LHCN-M2 (cell line): ENCODE data around the gene SCGB1D2. TPM values are rescaled to one million over a fixed set of nuclear protein-coding genes. Genes with fewer than 3 reads are reported as not detected.
"Not testable (repeated sequence)": the region's sequence is repeated elsewhere in the genome, so short reads cannot be mapped to it uniquely, and the experiment has no call there.

Experiments
- DNase-seq: peaks from one replicate; pipeline ENCODE4 v3.0.0-alpha.2; 2012; ENCODE audit warnings: low read depth
- polyA plus RNA-seq: library from polyadenylated mRNA; unstranded; fragments of >200 nt; gene quantifications from one replicate; pipeline ENCODE4 v1.2.1, GENCODE V29; 2012; ENCODE audit warnings: missing spikeins
- total RNA-seq: library from RNA; depleted of rRNA; stranded (reverse); fragments of >200 nt; gene quantifications from 2 replicates; pipeline ENCODE4 v1.2.3, GENCODE V29; 2014; rRNA removed

The SCGB1D2 gene
- total RNA-seq = not detected in 2 replicates
- not detected for polyA plus RNA-seq

- DNase-seq = no peak
Observed at GRCh38 chr11:62242021-62242420, at the start of gene SCGB1D2. SCGB1D2 (plus strand) TSS chr11:62242239; CDS start chr11:62242308, 69 bp downstream.

GRCh38 chr11:62193952-62194351 is 48.1 kb upstream of the SCGB1D2 start:
- DNase-seq = no peak

- not testable (repeated sequence) for DNase-seq
Observed at GRCh38 chr11:62195010-62195409, 47.0 kb upstream of the SCGB1D2 start.

- DNase-seq = no peak
Observed at GRCh38 chr11:62195945-62196344, 46.1 kb upstream of the SCGB1D2 start.

GRCh38 chr11:62197400-62197799 is 44.6 kb upstream of the SCGB1D2 start:
- DNase-seq = not testable (repeated sequence)

- no peak for DNase-seq
Observed at GRCh38 chr11:62201376-62201775, 40.7 kb upstream of the SCGB1D2 start.

- no peak for DNase-seq
Observed at GRCh38 chr11:62202910-62203309, 39.1 kb upstream of the SCGB1D2 start.

- DNase-seq = no peak
Observed at GRCh38 chr11:62204430-62204829, 37.6 kb upstream of the SCGB1D2 start.

GRCh38 chr11:62205441-62205840 is 36.6 kb upstream of the SCGB1D2 start:
- DNase-seq = no peak

GRCh38 chr11:62206276-62207066 is 35.6 kb upstream of the SCGB1D2 start:
- not testable (repeated sequence) for DNase-seq

GRCh38 chr11:62208785-62209144 is 33.3 kb upstream of the SCGB1D2 start:
- DNase-seq = no peak

GRCh38 chr11:62217191-62217748 is 24.8 kb upstream of the SCGB1D2 start:
- peak; percentile 16 for DNase-seq

GRCh38 chr11:62221498-62221897 is 20.5 kb upstream of the SCGB1D2 start:
- DNase-seq = no peak

GRCh38 chr11:62223095-62223494 is 18.9 kb upstream of the SCGB1D2 start:
- peak; percentile 16 for DNase-seq

- no peak for DNase-seq
Observed at GRCh38 chr11:62233730-62234129, 8.3 kb upstream of the SCGB1D2 start.

- no peak for DNase-seq
Observed at GRCh38 chr11:62236187-62236586, 5.9 kb upstream of the SCGB1D2 start.

GRCh38 chr11:62237499-62237898 is 4.5 kb upstream of the SCGB1D2 start:
- no peak for DNase-seq

GRCh38 chr11:62238151-62238550 is 3.9 kb upstream of the SCGB1D2 start:
- DNase-seq = no peak

- no peak for DNase-seq
Observed at GRCh38 chr11:62241095-62241494, 944 bp upstream of the SCGB1D2 start.

- peak; percentile 18 for DNase-seq
Observed at GRCh38 chr11:62245271-62245753, 3.3 kb downstream of the SCGB1D2 start.

GRCh38 chr11:62251698-62252097 is 9.7 kb downstream of the SCGB1D2 start:
- no peak for DNase-seq

- no peak for DNase-seq
Observed at GRCh38 chr11:62253999-62254542, 12.0 kb downstream of the SCGB1D2 start.

- no peak for DNase-seq
Observed at GRCh38 chr11:62256281-62256680, 14.2 kb downstream of the SCGB1D2 start.
